ENCODE data around the gene ARF6.
A peak's percentile ranks its signal among the peaks of the same experiment; 100 is the strongest.

ARF6 gene

DNA sequence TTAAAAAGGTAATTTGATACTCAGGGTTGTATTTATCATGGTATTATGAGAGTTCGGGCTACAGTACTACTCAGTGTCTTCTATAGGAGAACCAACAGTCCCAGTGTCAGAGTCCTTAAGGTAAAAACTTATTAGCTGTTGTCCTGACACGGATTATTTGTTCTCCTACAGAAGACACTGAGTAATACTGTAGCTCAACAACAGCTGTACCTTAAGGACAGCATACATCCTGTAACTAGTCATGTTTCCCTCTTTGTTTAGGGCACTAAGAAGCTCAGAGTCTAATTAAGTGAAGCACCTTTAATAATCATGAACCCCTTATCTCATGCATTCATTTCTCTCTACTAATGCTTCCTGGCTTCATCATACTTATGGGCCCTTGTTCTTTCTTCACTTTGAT is 33.9 kb downstream of the ARF6 start:
- no peak overlapping the region for H3K4me3 ChIP-seq (ENCODE audit: low read depth, low read length)
- no peak overlapping the region for H3K27ac ChIP-seq (ENCODE audit: extremely low read depth, low read depth, low read length)
- ChIA-PET CTCF (no interaction called here), POLR2A (no interaction called here)
- no peak for TF ChIP-seq TRIM28 (IDR thresholded peaks at IDR 0.05; ENCODE audit: borderline replicate concordance, low read length)
- TF ChIP-seq ZNF391 (tag by site-specific recombination; IDR thresholded peaks at IDR 0.05; ENCODE audit: borderline replicate concordance, low read depth), result no peak
- TF ChIP-seq SETDB1 (IDR thresholded peaks at IDR 0.05; ENCODE audit: insufficient read length, low read length), result no peak
- no peak for TF ChIP-seq ZBTB7A (tag by site-specific recombination; IDR thresholded peaks at IDR 0.05; ENCODE audit: low read depth)
- no peak for TF ChIP-seq ZNF223 (tag by site-specific recombination; IDR thresholded peaks at IDR 0.05)
- no peak for TF ChIP-seq ZNF600 (tag by site-specific recombination; IDR thresholded peaks at IDR 0.05)
- no peak for TF ChIP-seq ZNF629 (tag by site-specific recombination; IDR thresholded peaks at IDR 0.05)
- TF ChIP-seq, protein P1, sequence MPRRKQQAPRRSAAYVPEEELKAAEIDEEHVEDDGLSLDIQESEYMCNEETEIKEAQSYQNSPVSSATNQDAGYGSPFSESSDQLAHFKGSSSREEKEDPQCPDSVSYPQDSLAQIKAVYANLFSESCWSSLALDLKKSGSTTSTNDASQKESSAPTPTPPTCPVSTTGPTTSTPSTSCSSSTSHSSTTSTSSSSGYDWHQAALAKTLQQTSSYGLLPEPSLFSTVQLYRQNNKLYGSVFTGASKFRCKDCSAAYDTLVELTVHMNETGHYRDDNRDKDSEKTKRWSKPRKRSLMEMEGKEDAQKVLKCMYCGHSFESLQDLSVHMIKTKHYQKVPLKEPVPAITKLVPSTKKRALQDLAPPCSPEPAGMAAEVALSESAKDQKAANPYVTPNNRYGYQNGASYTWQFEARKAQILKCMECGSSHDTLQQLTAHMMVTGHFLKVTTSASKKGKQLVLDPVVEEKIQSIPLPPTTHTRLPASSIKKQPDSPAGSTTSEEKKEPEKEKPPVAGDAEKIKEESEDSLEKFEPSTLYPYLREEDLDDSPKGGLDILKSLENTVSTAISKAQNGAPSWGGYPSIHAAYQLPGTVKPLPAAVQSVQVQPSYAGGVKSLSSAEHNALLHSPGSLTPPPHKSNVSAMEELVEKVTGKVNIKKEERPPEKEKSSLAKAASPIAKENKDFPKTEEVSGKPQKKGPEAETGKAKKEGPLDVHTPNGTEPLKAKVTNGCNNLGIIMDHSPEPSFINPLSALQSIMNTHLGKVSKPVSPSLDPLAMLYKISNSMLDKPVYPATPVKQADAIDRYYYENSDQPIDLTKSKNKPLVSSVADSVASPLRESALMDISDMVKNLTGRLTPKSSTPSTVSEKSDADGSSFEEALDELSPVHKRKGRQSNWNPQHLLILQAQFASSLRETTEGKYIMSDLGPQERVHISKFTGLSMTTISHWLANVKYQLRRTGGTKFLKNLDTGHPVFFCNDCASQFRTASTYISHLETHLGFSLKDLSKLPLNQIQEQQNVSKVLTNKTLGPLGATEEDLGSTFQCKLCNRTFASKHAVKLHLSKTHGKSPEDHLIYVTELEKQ (tag by site-specific recombination; IDR thresholded peaks at IDR 0.05; ENCODE audit: borderline replicate concordance), result no peak
- no peak for TF ChIP-seq ZNF155 (tag by site-specific recombination; IDR thresholded peaks at IDR 0.05)
- TF ChIP-seq ZNF830 (tag by site-specific recombination; IDR thresholded peaks at IDR 0.05; ENCODE audit: low read depth), result no peak
- TF ChIP-seq ZNF626 (tag by site-specific recombination; IDR thresholded peaks at IDR 0.05), result no peak
- TF ChIP-seq ZNF654 (tag by site-specific recombination; IDR thresholded peaks at IDR 0.05; ENCODE audit: low read depth), result no peak
- TF ChIP-seq, protein P2, sequence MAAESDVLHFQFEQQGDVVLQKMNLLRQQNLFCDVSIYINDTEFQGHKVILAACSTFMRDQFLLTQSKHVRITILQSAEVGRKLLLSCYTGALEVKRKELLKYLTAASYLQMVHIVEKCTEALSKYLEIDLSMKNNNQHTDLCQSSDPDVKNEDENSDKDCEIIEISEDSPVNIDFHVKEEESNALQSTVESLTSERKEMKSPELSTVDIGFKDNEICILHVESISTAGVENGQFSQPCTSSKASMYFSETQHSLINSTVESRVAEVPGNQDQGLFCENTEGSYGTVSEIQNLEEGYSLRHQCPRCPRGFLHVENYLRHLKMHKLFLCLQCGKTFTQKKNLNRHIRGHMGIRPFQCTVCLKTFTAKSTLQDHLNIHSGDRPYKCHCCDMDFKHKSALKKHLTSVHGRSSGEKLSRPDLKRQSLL (tag by site-specific recombination; IDR thresholded peaks at IDR 0.05), result no peak
- TF ChIP-seq ZNF202 (tag by site-specific recombination; IDR thresholded peaks at IDR 0.05; ENCODE audit: borderline replicate concordance), result no peak
- H3K36me3 ChIP-seq (ENCODE audit: control insufficient read depth in 2 of 2, insufficient read depth in 1 of 2, low read length in 2 of 2), result no peaks in the 10 kb centered on the region
- no peaks in the 10 kb centered on the region for H3K9me3 ChIP-seq (ENCODE audit: control insufficient read depth, insufficient read depth, low read depth, low read length)
- 0 out of 2 replicates have a peak, but pooled peaks cover 7% of the 10 kb centered on the region for H3K4me1 ChIP-seq (ENCODE audit: control insufficient read depth, insufficient read depth, low read length)

DNA sequence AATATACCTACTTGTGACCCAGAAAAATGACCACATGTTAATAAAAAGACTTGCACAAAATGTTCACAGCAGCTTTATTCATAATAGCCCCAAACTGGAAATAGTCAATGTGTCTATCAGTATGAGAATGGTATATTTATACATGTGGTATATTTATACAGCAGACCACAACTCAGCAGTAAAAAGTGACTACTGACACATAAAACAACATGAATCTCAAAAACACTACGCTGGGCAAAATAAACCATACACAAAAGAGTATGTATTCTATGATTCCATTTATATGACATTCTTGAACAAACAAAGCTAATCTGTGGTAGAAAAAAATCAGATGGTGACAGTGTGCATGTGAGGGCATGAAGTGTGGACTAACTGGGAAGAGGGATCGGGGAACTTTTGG is 35.1 kb downstream of the ARF6 start:
- ChIA-PET POLR2A (no interaction called here), CTCF (no interaction called here)
- Histone ChIP-seq H3K27ac (ENCODE audit: extremely low read depth, low read depth, low read length) (no peak overlapping the region), H3K4me1 (ENCODE audit: control insufficient read depth, insufficient read depth, low read length) (0 out of 2 replicates have a peak, but pooled peaks cover 5% of the 10 kb centered on the region), H3K36me3 (ENCODE audit: control insufficient read depth in 2 of 2, insufficient read depth in 1 of 2, low read length in 2 of 2) (no peaks in the 10 kb centered on the region), H3K9me3 (ENCODE audit: control insufficient read depth, insufficient read depth, low read depth, low read length) (no peaks in the 10 kb centered on the region), H3K4me3 (ENCODE audit: low read depth, low read length) (no peak overlapping the region)
- TF ChIP-seq ZNF114 (tag by site-specific recombination; IDR thresholded peaks at IDR 0.05) (no peak), FEZF1 (tag by site-specific recombination; IDR thresholded peaks at IDR 0.05) (peak; percentile 40; the same call in 1 of the 2 replicates), ZNF624 (tag by site-specific recombination; IDR thresholded peaks at IDR 0.05) (no peak), ZIC2 (tag by site-specific recombination; IDR thresholded peaks at IDR 0.05) (0 out of 2 replicates have a peak, but pooled peaks have one; percentile 10), OSR2 (tag by site-specific recombination; IDR thresholded peaks at IDR 0.05) (peak; percentile 21; the same call in 1 of the 2 replicates)
- TF ChIP-seq, protein P3, sequence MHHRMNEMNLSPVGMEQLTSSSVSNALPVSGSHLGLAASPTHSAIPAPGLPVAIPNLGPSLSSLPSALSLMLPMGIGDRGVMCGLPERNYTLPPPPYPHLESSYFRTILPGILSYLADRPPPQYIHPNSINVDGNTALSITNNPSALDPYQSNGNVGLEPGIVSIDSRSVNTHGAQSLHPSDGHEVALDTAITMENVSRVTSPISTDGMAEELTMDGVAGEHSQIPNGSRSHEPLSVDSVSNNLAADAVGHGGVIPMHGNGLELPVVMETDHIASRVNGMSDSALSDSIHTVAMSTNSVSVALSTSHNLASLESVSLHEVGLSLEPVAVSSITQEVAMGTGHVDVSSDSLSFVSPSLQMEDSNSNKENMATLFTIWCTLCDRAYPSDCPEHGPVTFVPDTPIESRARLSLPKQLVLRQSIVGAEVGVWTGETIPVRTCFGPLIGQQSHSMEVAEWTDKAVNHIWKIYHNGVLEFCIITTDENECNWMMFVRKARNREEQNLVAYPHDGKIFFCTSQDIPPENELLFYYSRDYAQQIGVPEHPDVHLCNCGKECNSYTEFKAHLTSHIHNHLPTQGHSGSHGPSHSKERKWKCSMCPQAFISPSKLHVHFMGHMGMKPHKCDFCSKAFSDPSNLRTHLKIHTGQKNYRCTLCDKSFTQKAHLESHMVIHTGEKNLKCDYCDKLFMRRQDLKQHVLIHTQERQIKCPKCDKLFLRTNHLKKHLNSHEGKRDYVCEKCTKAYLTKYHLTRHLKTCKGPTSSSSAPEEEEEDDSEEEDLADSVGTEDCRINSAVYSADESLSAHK (tag by site-specific recombination; IDR thresholded peaks at IDR 0.05), result no peak
- TF ChIP-seq, protein P4, sequence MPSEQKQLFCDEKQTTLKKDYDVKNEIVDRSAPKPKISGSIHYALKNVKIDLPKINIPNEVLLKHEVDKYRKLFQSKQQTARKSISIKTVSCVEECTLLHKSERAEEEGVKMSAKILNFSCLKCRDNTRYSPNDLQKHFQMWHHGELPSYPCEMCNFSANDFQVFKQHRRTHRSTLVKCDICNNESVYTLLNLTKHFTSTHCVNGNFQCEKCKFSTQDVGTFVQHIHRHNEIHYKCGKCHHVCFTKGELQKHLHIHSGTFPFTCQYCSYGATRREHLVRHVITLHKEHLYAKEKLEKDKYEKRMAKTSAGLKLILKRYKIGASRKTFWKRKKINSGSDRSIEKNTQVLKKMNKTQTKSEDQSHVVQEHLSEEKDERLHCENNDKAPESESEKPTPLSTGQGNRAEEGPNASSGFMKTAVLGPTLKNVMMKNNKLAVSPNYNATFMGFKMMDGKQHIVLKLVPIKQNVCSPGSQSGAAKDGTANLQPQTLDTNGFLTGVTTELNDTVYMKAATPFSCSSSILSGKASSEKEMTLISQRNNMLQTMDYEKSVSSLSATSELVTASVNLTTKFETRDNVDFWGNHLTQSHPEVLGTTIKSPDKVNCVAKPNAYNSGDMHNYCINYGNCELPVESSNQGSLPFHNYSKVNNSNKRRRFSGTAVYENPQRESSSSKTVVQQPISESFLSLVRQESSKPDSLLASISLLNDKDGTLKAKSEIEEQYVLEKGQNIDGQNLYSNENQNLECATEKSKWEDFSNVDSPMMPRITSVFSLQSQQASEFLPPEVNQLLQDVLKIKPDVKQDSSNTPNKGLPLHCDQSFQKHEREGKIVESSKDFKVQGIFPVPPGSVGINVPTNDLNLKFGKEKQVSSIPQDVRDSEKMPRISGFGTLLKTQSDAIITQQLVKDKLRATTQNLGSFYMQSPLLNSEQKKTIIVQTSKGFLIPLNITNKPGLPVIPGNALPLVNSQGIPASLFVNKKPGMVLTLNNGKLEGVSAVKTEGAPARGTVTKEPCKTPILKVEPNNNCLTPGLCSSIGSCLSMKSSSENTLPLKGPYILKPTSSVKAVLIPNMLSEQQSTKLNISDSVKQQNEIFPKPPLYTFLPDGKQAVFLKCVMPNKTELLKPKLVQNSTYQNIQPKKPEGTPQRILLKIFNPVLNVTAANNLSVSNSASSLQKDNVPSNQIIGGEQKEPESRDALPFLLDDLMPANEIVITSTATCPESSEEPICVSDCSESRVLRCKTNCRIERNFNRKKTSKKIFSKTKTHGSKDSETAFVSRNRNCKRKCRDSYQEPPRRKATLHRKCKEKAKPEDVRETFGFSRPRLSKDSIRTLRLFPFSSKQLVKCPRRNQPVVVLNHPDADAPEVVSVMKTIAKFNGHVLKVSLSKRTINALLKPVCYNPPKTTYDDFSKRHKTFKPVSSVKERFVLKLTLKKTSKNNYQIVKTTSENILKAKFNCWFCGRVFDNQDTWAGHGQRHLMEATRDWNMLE (tag by site-specific recombination; conservative IDR thresholded peaks at IDR 0.05; ENCODE audit: low read depth), result no peak
- TF ChIP-seq, protein P5, sequence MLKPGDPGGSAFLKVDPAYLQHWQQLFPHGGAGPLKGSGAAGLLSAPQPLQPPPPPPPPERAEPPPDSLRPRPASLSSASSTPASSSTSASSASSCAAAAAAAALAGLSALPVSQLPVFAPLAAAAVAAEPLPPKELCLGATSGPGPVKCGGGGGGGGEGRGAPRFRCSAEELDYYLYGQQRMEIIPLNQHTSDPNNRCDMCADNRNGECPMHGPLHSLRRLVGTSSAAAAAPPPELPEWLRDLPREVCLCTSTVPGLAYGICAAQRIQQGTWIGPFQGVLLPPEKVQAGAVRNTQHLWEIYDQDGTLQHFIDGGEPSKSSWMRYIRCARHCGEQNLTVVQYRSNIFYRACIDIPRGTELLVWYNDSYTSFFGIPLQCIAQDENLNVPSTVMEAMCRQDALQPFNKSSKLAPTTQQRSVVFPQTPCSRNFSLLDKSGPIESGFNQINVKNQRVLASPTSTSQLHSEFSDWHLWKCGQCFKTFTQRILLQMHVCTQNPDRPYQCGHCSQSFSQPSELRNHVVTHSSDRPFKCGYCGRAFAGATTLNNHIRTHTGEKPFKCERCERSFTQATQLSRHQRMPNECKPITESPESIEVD (tag by site-specific recombination; IDR thresholded peaks at IDR 0.05), result peak; percentile 90
